ENCODE results near the gene PSTPIP1.

The PSTPIP1 gene

GRCh38 chr15:77036537-77037387 lies 41.8 kb downstream of the PSTPIP1 start:
- Histone ChIP-seq H3K36me3 (ENCODE audit: insufficient read depth, low read length) (peaks cover 6% of the 10 kb centered on the region; the same call in 1 of the 2 replicates), H3K9ac (ENCODE audit: low read depth, low read length, poor library complexity, severe bottlenecking) (no peak overlapping the region), H3K4me3 (ENCODE audit: low read length, poor library complexity, severe bottlenecking) (no peak overlapping the region), H3K27me3 (ENCODE audit: insufficient read depth, low read length, poor library complexity, severe bottlenecking) (no peaks in the 10 kb centered on the region), H3F3A (ENCODE audit: low read depth) (peaks cover 8% of the 10 kb centered on the region), H3K79me2 (ENCODE audit: insufficient read depth, low read length) (no peaks in the 10 kb centered on the region), H3K9me3 (ENCODE audit: insufficient read depth, low read depth, low read length) (no peaks in the 10 kb centered on the region), H3K4me1 (ENCODE audit: insufficient read depth, low read length, poor library complexity, severe bottlenecking) (no peaks in the 10 kb centered on the region), H2AFZ (ENCODE audit: low read length) (no peak overlapping the region), H4K20me1 (ENCODE audit: insufficient read depth, low read length, poor library complexity, severe bottlenecking) (no peaks in the 10 kb centered on the region), H3K9me2 (replicated peaks; ENCODE audit: low read depth, low read length) (no peaks in the 10 kb centered on the region), H3K4me2 (ENCODE audit: low read depth, low read length, poor library complexity, severe bottlenecking) (no peak overlapping the region)
- no peak for TF ChIP-seq EZH2phosphoT487 (IDR thresholded peaks at IDR 0.05; ENCODE audit: borderline replicate concordance)

GRCh38 chr15:77037388-77038209 lies 42.7 kb downstream of the PSTPIP1 start:
- Histone ChIP-seq H3K79me2 (ENCODE audit: insufficient read depth, low read length) (no peaks in the 10 kb centered on the region), H2AFZ (ENCODE audit: low read length) (no peak overlapping the region), H3K4me3 (ENCODE audit: low read length, poor library complexity, severe bottlenecking) (no peak overlapping the region), H3K9me3 (ENCODE audit: insufficient read depth, low read depth, low read length) (no peaks in the 10 kb centered on the region), H4K20me1 (ENCODE audit: insufficient read depth, low read length, poor library complexity, severe bottlenecking) (no peaks in the 10 kb centered on the region), H3K9me2 (replicated peaks; ENCODE audit: low read depth, low read length) (no peaks in the 10 kb centered on the region), H3K4me2 (ENCODE audit: low read depth, low read length, poor library complexity, severe bottlenecking) (no peak overlapping the region), H3K27me3 (ENCODE audit: insufficient read depth, low read length, poor library complexity, severe bottlenecking) (no peaks in the 10 kb centered on the region), H3K36me3 (ENCODE audit: insufficient read depth, low read length) (peaks cover 14% of the 10 kb centered on the region; the same call in 1 of the 2 replicates), H3K9ac (ENCODE audit: low read depth, low read length, poor library complexity, severe bottlenecking) (no peak overlapping the region), H3K4me1 (ENCODE audit: insufficient read depth, low read length, poor library complexity, severe bottlenecking) (no peaks in the 10 kb centered on the region), H3F3A (ENCODE audit: low read depth) (peaks cover 8% of the 10 kb centered on the region)
- TF ChIP-seq CTCF (conservative IDR thresholded peaks at IDR 0.05; ENCODE audit: low read length) (no peak), EZH2phosphoT487 (IDR thresholded peaks at IDR 0.05; ENCODE audit: borderline replicate concordance) (no peak)

GRCh38 chr15:77038312-77039216 lies 43.6 kb downstream of the PSTPIP1 start:
- Histone ChIP-seq H3K36me3 (ENCODE audit: insufficient read depth, low read length) (peaks cover 19% of the 10 kb centered on the region; the same call in 1 of the 2 replicates), H3K9ac (ENCODE audit: low read depth, low read length, poor library complexity, severe bottlenecking) (no peak overlapping the region), H3K4me3 (ENCODE audit: low read length, poor library complexity, severe bottlenecking) (no peak overlapping the region), H3F3A (ENCODE audit: low read depth) (peaks cover 8% of the 10 kb centered on the region), H3K4me2 (ENCODE audit: low read depth, low read length, poor library complexity, severe bottlenecking) (no peak overlapping the region), H4K20me1 (ENCODE audit: insufficient read depth, low read length, poor library complexity, severe bottlenecking) (no peaks in the 10 kb centered on the region), H3K9me3 (ENCODE audit: insufficient read depth, low read depth, low read length) (no peaks in the 10 kb centered on the region), H3K9me2 (replicated peaks; ENCODE audit: low read depth, low read length) (no peaks in the 10 kb centered on the region), H2AFZ (ENCODE audit: low read length) (no peak overlapping the region), H3K27me3 (ENCODE audit: insufficient read depth, low read length, poor library complexity, severe bottlenecking) (no peaks in the 10 kb centered on the region), H3K79me2 (ENCODE audit: insufficient read depth, low read length) (no peaks in the 10 kb centered on the region), H3K4me1 (ENCODE audit: insufficient read depth, low read length, poor library complexity, severe bottlenecking) (no peaks in the 10 kb centered on the region)
- TF ChIP-seq CTCF (conservative IDR thresholded peaks at IDR 0.05; ENCODE audit: low read length) (no peak), EZH2phosphoT487 (IDR thresholded peaks at IDR 0.05; ENCODE audit: borderline replicate concordance) (no peak)
